SK-N-MC (cell line): ENCODE measurements around the gene NCK2.

Source experiments
- EZH2 ChIP-seq: fragments of 200-600 bp; sonication (generic); IDR thresholded peaks from one replicate; pipeline ENCODE4 v1.6.1; 2017; ENCODE audit warnings: antibody characterized with exemption
- FOXP2 ChIP-seq: optimal IDR thresholded peaks from 2 replicates; pipeline ENCODE3; 2011; ENCODE audit warnings: mild to moderate bottlenecking, moderate library complexity; ENCODE audit not compliant: insufficient read depth; ENCODE audit errors: extremely low read length, control extremely low read depth
- POLR2AphosphoS5 ChIP-seq: IDR thresholded peaks from 2 replicates; pipeline ENCODE4 v1.6.1; 2012; ENCODE audit warnings: mild to moderate bottlenecking, low read depth, low read length, borderline replicate concordance

DNA sequence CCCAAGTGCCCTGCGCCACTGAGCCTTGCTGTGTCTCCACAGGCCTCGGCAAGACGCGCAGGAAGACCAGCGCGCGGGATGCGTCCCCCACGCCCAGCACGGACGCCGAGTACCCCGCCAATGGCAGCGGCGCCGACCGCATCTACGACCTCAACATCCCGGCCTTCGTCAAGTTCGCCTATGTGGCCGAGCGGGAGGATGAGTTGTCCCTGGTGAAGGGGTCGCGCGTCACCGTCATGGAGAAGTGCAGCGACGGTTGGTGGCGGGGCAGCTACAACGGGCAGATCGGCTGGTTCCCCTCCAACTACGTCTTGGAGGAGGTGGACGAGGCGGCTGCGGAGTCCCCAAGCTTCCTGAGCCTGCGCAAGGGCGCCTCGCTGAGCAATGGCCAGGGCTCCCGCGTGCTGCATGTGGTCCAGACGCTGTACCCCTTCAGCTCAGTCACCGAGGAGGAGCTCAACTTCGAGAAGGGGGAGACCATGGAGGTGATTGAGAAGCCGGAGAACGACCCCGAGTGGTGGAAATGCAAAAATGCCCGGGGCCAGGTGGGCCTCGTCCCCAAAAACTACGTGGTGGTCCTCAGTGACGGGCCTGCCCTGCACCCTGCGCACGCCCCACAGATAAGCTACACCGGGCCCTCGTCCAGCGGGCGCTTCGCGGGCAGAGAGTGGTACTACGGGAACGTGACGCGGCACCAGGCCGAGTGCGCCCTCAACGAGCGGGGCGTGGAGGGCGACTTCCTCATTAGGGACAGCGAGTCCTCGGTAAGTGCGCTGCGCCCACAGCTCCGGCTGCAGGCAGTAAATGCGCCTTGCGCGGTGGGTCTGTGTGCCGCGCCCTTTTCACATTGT is 136.8 kb downstream of the NCK2 start:
- no peak for TF ChIP-seq POLR2AphosphoS5
- TF ChIP-seq EZH2: no peak
- no peak for TF ChIP-seq FOXP2
